Measurements from ENCODE around the gene WDR27. TPM values are rescaled to one million over a fixed set of nuclear protein-coding genes. Genes with fewer than 3 reads are reported as not detected.

Gene WDR27
- total and polyA plus RNA-seq, 2 donors from 2014 or later: 12.3 to 45.0 TPM

DNA sequence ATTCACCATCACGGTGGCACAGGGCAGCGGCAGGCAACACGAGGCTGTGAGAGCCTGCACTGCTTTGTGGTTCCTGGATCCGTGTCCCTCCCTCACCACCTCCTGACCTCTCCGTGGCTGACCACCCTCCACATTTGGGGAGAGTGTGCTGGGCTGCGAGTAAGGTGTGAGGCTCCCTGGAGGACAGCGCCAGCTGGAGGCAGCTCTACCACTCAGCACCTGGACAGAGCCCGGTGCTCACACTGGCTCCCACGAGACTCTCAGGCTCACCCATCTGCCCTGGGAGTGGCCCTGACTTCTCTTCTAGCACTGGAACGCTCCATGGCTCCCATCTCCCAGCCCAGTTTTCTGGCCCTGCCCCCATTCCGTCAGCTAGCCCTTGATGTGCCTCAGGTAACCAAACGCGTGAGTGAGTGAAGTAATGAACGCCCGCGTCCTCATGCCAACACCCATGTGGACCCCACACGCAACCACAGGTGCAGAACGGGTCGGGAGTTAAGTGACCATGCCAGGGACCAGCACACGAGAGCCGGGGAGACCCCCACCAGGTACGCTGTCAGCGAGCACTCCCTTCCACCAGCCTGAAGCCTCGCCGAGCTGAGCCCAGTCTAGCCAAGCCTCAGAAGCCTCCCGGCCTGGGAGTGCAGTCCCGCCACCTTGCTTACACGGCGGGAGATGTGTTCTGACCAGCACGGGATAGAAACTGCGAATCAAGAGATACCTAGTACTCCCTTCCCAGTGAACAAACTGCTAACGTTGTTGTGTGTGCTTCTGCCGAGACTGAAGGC is 137.2 kb downstream of the WDR27 start:
- Histone ChIP-seq H3K27ac (ENCODE audit: low read depth in 2 of 2, low read length in 2 of 2) (no peak overlapping the region), H3K4me3 (ENCODE audit: low read length in 3 of 3) (no peak overlapping the region), H3K9ac (ENCODE audit: low read length in 3 of 3) (no peak overlapping the region), H3K27me3 (ENCODE audit: control insufficient read depth, insufficient read depth, low read length) (no peaks in the 10 kb centered on the region), H3K9me3 (ENCODE audit: control insufficient read depth in 2 of 3, insufficient read depth in 1 of 3, low read length in 3 of 3) (peaks cover 0 to 5% (median 0%) of the 10 kb centered on the region in 3 donors), H3K36me3 (ENCODE audit: control insufficient read depth in 2 of 3, insufficient read depth in 3 of 3, low read length in 3 of 3) (no peaks in the 10 kb centered on the region), H3K4me1 (ENCODE audit: control insufficient read depth in 2 of 3, insufficient read depth in 2 of 3, low read depth in 1 of 3, low read length in 3 of 3) (no peaks in the 10 kb centered on the region)
- DNase-seq (no peak), FAIRE-seq (no peak)
- TF ChIP-seq, protein P1, sequence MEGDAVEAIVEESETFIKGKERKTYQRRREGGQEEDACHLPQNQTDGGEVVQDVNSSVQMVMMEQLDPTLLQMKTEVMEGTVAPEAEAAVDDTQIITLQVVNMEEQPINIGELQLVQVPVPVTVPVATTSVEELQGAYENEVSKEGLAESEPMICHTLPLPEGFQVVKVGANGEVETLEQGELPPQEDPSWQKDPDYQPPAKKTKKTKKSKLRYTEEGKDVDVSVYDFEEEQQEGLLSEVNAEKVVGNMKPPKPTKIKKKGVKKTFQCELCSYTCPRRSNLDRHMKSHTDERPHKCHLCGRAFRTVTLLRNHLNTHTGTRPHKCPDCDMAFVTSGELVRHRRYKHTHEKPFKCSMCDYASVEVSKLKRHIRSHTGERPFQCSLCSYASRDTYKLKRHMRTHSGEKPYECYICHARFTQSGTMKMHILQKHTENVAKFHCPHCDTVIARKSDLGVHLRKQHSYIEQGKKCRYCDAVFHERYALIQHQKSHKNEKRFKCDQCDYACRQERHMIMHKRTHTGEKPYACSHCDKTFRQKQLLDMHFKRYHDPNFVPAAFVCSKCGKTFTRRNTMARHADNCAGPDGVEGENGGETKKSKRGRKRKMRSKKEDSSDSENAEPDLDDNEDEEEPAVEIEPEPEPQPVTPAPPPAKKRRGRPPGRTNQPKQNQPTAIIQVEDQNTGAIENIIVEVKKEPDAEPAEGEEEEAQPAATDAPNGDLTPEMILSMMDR (IDR thresholded peaks at IDR 0.05; ENCODE audit: borderline replicate concordance, extremely low read depth, insufficient read depth): no peak
- intact Hi-C loops (cut with DNase I): no loop called here

DNA sequence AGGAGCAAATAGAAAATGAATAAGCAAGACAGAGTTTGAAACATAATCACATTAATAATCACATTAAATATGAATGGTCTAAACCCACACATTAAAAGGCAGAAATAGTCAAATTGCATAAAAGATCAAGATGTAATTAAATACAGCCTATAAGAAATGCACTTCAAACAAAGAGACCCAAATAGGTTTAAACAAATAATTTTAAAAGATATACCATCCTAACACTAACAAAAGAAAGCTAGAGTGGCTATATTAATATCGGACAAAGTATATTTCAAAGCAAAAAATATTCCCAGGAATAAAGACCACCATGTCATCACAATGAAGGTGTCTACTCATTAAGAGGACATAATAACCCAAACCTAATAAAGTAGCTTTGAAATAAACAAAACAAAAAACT is 140.2 kb downstream of the WDR27 start:
- FAIRE-seq: no peak
- no peak for DNase-seq
- no peaks in the 10 kb centered on the region for H3K36me3 ChIP-seq (ENCODE audit: control insufficient read depth in 2 of 3, insufficient read depth in 3 of 3, low read length in 3 of 3)
- no peak overlapping the region for H3K4me3 ChIP-seq (ENCODE audit: low read length in 3 of 3)
- intact Hi-C loops (cut with DNase I): no loop called here
- H3K9me3 ChIP-seq (ENCODE audit: control insufficient read depth in 2 of 3, insufficient read depth in 1 of 3, low read length in 3 of 3): peaks cover 0 to 5% (median 0%) of the 10 kb centered on the region in 3 donors
- no peaks in the 10 kb centered on the region for H3K4me1 ChIP-seq (ENCODE audit: control insufficient read depth in 2 of 3, insufficient read depth in 2 of 3, low read depth in 1 of 3, low read length in 3 of 3)
- H3K27me3 ChIP-seq (ENCODE audit: control insufficient read depth, insufficient read depth, low read length): no peaks in the 10 kb centered on the region
- no peak overlapping the region for H3K9ac ChIP-seq (ENCODE audit: low read length in 3 of 3)
- TF ChIP-seq, protein P1 (IDR thresholded peaks at IDR 0.05; ENCODE audit: borderline replicate concordance, extremely low read depth, insufficient read depth): no peak
- H3K27ac ChIP-seq (ENCODE audit: low read depth in 2 of 2, low read length in 2 of 2): no peak overlapping the region

- H3K27me3 ChIP-seq (ENCODE audit: control insufficient read depth, insufficient read depth, low read length): no peaks in the 10 kb centered on the region
- no peak overlapping the region for H3K4me3 ChIP-seq (ENCODE audit: low read length in 3 of 3)
- intact Hi-C loops (cut with DNase I): no loop called here
- H3K9ac ChIP-seq (ENCODE audit: low read length in 3 of 3): no peak overlapping the region
- H3K27ac ChIP-seq (ENCODE audit: low read depth in 2 of 2, low read length in 2 of 2): no peak overlapping the region
- H3K9me3 ChIP-seq (ENCODE audit: control insufficient read depth in 2 of 3, insufficient read depth in 1 of 3, low read length in 3 of 3): peaks cover 0 to 5% (median 0%) of the 10 kb centered on the region in 3 donors
- TF ChIP-seq, protein P1 (IDR thresholded peaks at IDR 0.05; ENCODE audit: borderline replicate concordance, extremely low read depth, insufficient read depth): no peak
- H3K36me3 ChIP-seq (ENCODE audit: control insufficient read depth in 2 of 3, insufficient read depth in 3 of 3, low read length in 3 of 3): no peaks in the 10 kb centered on the region
- DNase-seq (no peak), FAIRE-seq (no peak)
- H3K4me1 ChIP-seq (ENCODE audit: control insufficient read depth in 2 of 3, insufficient read depth in 2 of 3, low read depth in 1 of 3, low read length in 3 of 3): no peaks in the 10 kb centered on the region
These were observed 142.2 kb downstream of the WDR27 start for GRCh38 chr6:169559592-169559991.

Measured in kidney (tissue), 14 donors.